GM12878 (cell line): Measurements from ENCODE around the gene CEP126. TPM values are rescaled to one million over a fixed set of nuclear protein-coding genes. Genes with fewer than 3 reads are reported as not detected.

Source experiments
- ATAC-seq: fragments of 200-7000 bp; cut with Tn5 transposase; 3 replicates; pipeline ENCODE4 v1.9.1; 2020; ENCODE audit warnings: mild to moderate bottlenecking, moderate library complexity
- BruUV-seq: library from RNA; stranded (reverse); fragments of 400-500 nt; replicated peaks from 2 replicates; lab custom pipeline; 2021; lab: Mats Ljungman, UMichigan
- CTCF ChIA-PET: fragments of 300-600 bp; sonication (Branson Sonifier 250); formaldehyde crosslinking; extraction: SDS; loops from one replicate; lab custom pipeline; 2021; ENCODE audit warnings: inconsistent platforms; lab: Yijun Ruan, JAX
- POLR2A ChIA-PET: fragments of 350-600 bp; formaldehyde crosslinking; extraction: SDS; loops from one replicate; lab custom pipeline; 2021; ENCODE audit warnings: inconsistent platforms; lab: Charles Lee
- RAD21 ChIA-PET: fragments of 300-600 bp; sonication (Branson Sonifier 250); formaldehyde crosslinking; loops from one replicate; lab custom pipeline; 2023; ENCODE audit warnings: antibody characterized with exemption; ENCODE audit not compliant: unreplicated experiment; lab: Charles Lee
- SMC1A ChIA-PET: fragments of 300-600 bp; sonication (Branson Sonifier 250); formaldehyde crosslinking; loops from one replicate; lab custom pipeline; 2023; ENCODE audit not compliant: unreplicated experiment, uncharacterized antibody; lab: Charles Lee
- DNase-seq: peaks from one replicate; pipeline ENCODE4 v3.0.0-alpha.2; 2011; ENCODE audit warnings: low read depth, low spot score
- FAIRE-seq: peaks from 3 replicates; lab custom pipeline; 2011; peaks lifted over from hg19 to GRCh38; lab: Jason Lieb, UNC
- H2AFZ ChIP-seq: 2 replicates; pipeline ENCODE4 v1.6.0; 2011; ENCODE audit warnings: low read depth, low read length, control low read depth; ENCODE audit not compliant: control insufficient read depth
- H3K27ac ChIP-seq: 2 replicates; pipeline ENCODE4 v1.5.1; 2011; ENCODE audit warnings: control low read depth; ENCODE audit not compliant: control insufficient read depth, insufficient read depth
- H3K27me3 ChIP-seq, 2 experiments: replicated peaks in 1 of 2; 2 replicates each; pipeline versions ENCODE4 v1.6.0 to v1.6.1; 2011; ENCODE audit warnings: low read length in 1 of 2; ENCODE audit not compliant: control insufficient read depth in 2 of 2, insufficient read depth in 2 of 2
- H3K36me3 ChIP-seq, 2 experiments: 2 replicates each; pipeline ENCODE4 v1.5.1; 2011; ENCODE audit warnings: low read length in 1 of 2; ENCODE audit not compliant: control insufficient read depth in 2 of 2, insufficient read depth in 2 of 2
- H3K4me1 ChIP-seq: 2 replicates; pipeline ENCODE4 v1.6.1; 2011; ENCODE audit warnings: mild to moderate bottlenecking, low read length, moderate library complexity, mixed read lengths; ENCODE audit not compliant: control insufficient read depth, insufficient read depth
- H3K4me2 ChIP-seq: 2 replicates; pipeline ENCODE4 v1.6.0; 2011; ENCODE audit warnings: control low read depth; ENCODE audit not compliant: control insufficient read depth, insufficient read depth
- H3K4me3 ChIP-seq: fragments of 200-600 bp; sonication (generic); 2 replicates; pipeline ENCODE4 v1.5.1; 2016
- H3K79me2 ChIP-seq: 2 replicates; pipeline ENCODE4 v1.6.0; 2011; ENCODE audit warnings: low read length; ENCODE audit not compliant: control insufficient read depth, insufficient read depth
- H3K9ac ChIP-seq: 2 replicates; pipeline ENCODE4 v1.8.0; 2011; ENCODE audit warnings: low read length, control low read depth, mixed read lengths; ENCODE audit not compliant: control insufficient read depth, insufficient read depth
- H3K9me3 ChIP-seq: replicated peaks from 3 replicates; pipeline ENCODE4 v1.5.1; 2011; ENCODE audit warnings: mild to moderate bottlenecking, low read length; ENCODE audit not compliant: control insufficient read depth, insufficient read depth
- H4K20me1 ChIP-seq: 2 replicates; pipeline ENCODE4 v1.6.0; 2011; ENCODE audit not compliant: control insufficient read depth, insufficient read depth
- CHD1 ChIP-seq: IDR thresholded peaks from 2 replicates; pipeline ENCODE4 v1.6.1; 2012; ENCODE audit warnings: low read depth, low read length, improper control_type of control experiment
- FOXK2 ChIP-seq: fragments of 450-650 bp; IDR thresholded peaks from 2 replicates; pipeline ENCODE4 v1.6.1; 2017; ENCODE audit warnings: mild to moderate bottlenecking, moderate library complexity
- GATAD2B ChIP-seq: fragments of 450-650 bp; conservative IDR thresholded peaks from 2 replicates; pipeline ENCODE4 v1.6.1; 2017; ENCODE audit warnings: low read depth, mild to moderate bottlenecking, moderate library complexity
- IKZF2 ChIP-seq, 2 experiments: fragments of 450-650 bp; IDR thresholded peaks; 2 replicates each; pipeline ENCODE4 v1.6.1; 2017; ENCODE audit warnings: mild to moderate bottlenecking in 2 of 2, moderate library complexity in 2 of 2
- MTA3 ChIP-seq: IDR thresholded peaks from 2 replicates; pipeline ENCODE4 v1.6.1; 2012; ENCODE audit warnings: low read length, inconsistent platforms, borderline replicate concordance
- MYB ChIP-seq: fragments of 150-350 bp; IDR thresholded peaks from 2 replicates; pipeline ENCODE4 v1.6.1; 2014; ENCODE audit warnings: mild to moderate bottlenecking, low read depth, low read length, borderline replicate concordance
- NFYA ChIP-seq: IDR thresholded peaks from 2 replicates; pipeline ENCODE4 v1.6.1; 2011; ENCODE audit warnings: low read depth, mild to moderate bottlenecking, low read length, improper control_type of control experiment, borderline replicate concordance
- PAX5 ChIP-seq: IDR thresholded peaks from 2 replicates; pipeline ENCODE4 v1.6.1; 2011; ENCODE audit warnings: low read depth, low read length, borderline replicate concordance
- POLR2AphosphoS2 ChIP-seq: IDR thresholded peaks from 2 replicates; pipeline ENCODE4 v1.6.1; 2011; ENCODE audit warnings: low read depth, mild to moderate bottlenecking, low read length, improper control_type of control experiment, moderate library complexity
- SKIL ChIP-seq: fragments of 450-650 bp; IDR thresholded peaks from 2 replicates; pipeline ENCODE4 v1.6.1; 2017; ENCODE audit warnings: mild to moderate bottlenecking, low read depth, inconsistent platforms; ENCODE audit not compliant: poor library complexity, severe bottlenecking
- SMC3 ChIP-seq: IDR thresholded peaks from 2 replicates; pipeline ENCODE4 v1.6.1; 2011; ENCODE audit warnings: low read length, improper control_type of control experiment, borderline replicate concordance
- TCF7 ChIP-seq: IDR thresholded peaks from 2 replicates; pipeline ENCODE4 v1.6.1; 2014; ENCODE audit warnings: antibody characterized with exemption, borderline replicate concordance
- ZBTB33 ChIP-seq: fragments of 450-650 bp; IDR thresholded peaks from 2 replicates; pipeline ENCODE4 v1.6.1; 2017; ENCODE audit warnings: mild to moderate bottlenecking
- ZSCAN29 ChIP-seq: fragments of 450-650 bp; IDR thresholded peaks from 2 replicates; pipeline ENCODE4 v1.6.1; 2017; ENCODE audit warnings: mild to moderate bottlenecking, moderate library complexity
- ZZZ3 ChIP-seq: IDR thresholded peaks from 2 replicates; pipeline ENCODE4 v1.6.1; 2011; ENCODE audit warnings: low read depth; ENCODE audit not compliant: control insufficient read depth, insufficient read length
- in situ Hi-C: fragments of 300-500 bp; cut with MboI; formaldehyde crosslinking; loops from 9 replicates; pipeline ENCODE4 v1.14.3; 2018; ENCODE audit warnings: mixed read lengths
- intact Hi-C: fragments of 100-400 bp; cut with micrococcal nuclease; formaldehyde crosslinking; loops from one replicate; pipeline ENCODE4 v1.14.2; 2022; ENCODE audit not compliant: unreplicated experiment
- polyA plus RNA-seq, 11 experiments: library from polyadenylated mRNA; depleted of rRNA in 4 of 11; unstranded in 6 of 11; stranded (reverse) in 5 of 11; fragments of >200 nt; fragmentation: Nextera tagmentation in 4 of 11; fragmentation: Illumina TruSeq in 1 of 11; extraction: Ambion mirVana in 4 of 11; extraction: Trizol in 1 of 11; gene quantifications; 1 replicate in 1 of 11; 2 replicates in 10 of 11; pipeline versions ENCODE4 v1.2.1 to v1.2.3, GENCODE V29; 2011 to 2016; ENCODE audit warnings: inconsistent platforms in 2 of 11, missing spikeins in 2 of 11, low read depth in 1 of 11
- total RNA-seq, 4 experiments: library from RNA; depleted of rRNA in 3 of 4; stranded (reverse); fragments of >200 nt in 3 of 4; fragmentation: Illumina TruSeq in 1 of 4; extraction: Trizol in 1 of 4; gene quantifications; 2 replicates each; pipeline versions ENCODE4 v1.2.1 to v1.2.3, GENCODE V29; 2013 to 2021

CEP126 gene
- total and polyA plus RNA-seq, 10 of the 15 experiments (the other 5 are each of a cell fraction or from before 2014, with no cell fraction given) = 0.01 TPM; not detected in 8

- FAIRE-seq (no peak), ATAC-seq (no peak), DNase-seq (no peak)
- 0 out of 2 replicates have a peak, but pooled peaks cover 3% of the 10 kb centered on the region for H3K4me1 ChIP-seq
- H3K27me3 ChIP-seq = no peaks in the 10 kb centered on the region; a peak in 1 of 4 replicates
- TF ChIP-seq NFYA (no peak), ZZZ3 (no peak), FOXK2 (no peak), MYB (no peak), TCF7 (no peak), ZSCAN29 (no peak), CHD1 (no peak), SMC3 (no peak), SKIL (no peak), ZBTB33 (no peak), POLR2AphosphoS2 (no peak), MTA3 (no peak), IKZF2 (IDR thresholded peaks at IDR 0.05) (no peak), PAX5 (no peak), GATAD2B (no peak)
- no peak overlapping the region for H3K27ac ChIP-seq
- no peak overlapping the region for H3K4me2 ChIP-seq
- no peaks in the 10 kb centered on the region for H3K9me3 ChIP-seq
- intact Hi-C loops (no loop called here), in situ Hi-C loops (no loop called here)
- ChIA-PET SMC1A (no interaction called here), RAD21 (no interaction called here), POLR2A (no interaction called here), CTCF (interaction anchor here (0.7 kb wide), 1 partner anchor 1407 kb away, joined by 3 read pairs; no protein-coding TSS in a partner anchor)
- H3K4me3 ChIP-seq = no peak overlapping the region
- BruUV-seq = no TSS peak
- no peak overlapping the region for H2AFZ ChIP-seq
- no peaks in the 10 kb centered on the region for H4K20me1 ChIP-seq
- H3K79me2 ChIP-seq = no peaks in the 10 kb centered on the region
- no peaks in the 10 kb centered on the region for H3K36me3 ChIP-seq
- no peak overlapping the region for H3K9ac ChIP-seq
These were observed 2.4 kb downstream of the CEP126 start for GRCh38 chr11:101917226-101917625.
